GM13976 (cell line): ENCODE results near the gene DNAH3.
"Not testable (repeated sequence)": the region's sequence is repeated elsewhere in the genome, so short reads cannot be mapped to it uniquely, and the experiment has no call there.

Experiments used
- DNase-seq: peaks from one replicate; pipeline ENCODE4 v3.0.0; 2012; ENCODE audit warnings: low spot score
- CTCF ChIP-seq: IDR thresholded peaks from 2 replicates; pipeline ENCODE4 v1.5.1; 2012; ENCODE audit warnings: borderline replicate concordance, mild to moderate bottlenecking; ENCODE audit not compliant: insufficient read depth; ENCODE audit errors: extremely low read depth, missing control alignments, control extremely low read depth
- in situ Hi-C: fragments of 300-500 bp; cut with MboI; formaldehyde crosslinking; loops from one replicate; pipeline ENCODE4 v1.12.0; 2022; ENCODE audit warnings: low sequenced_read_pairs, mixed read lengths, inconsistent platforms; ENCODE audit not compliant: unreplicated experiment

The DNAH3 gene

GRCh38 chr16:21001262-21001661, 149.4 kb downstream of the DNAH3 start:
- in situ Hi-C loops: no loop called here
- DNase-seq: peak; percentile 27
- TF ChIP-seq CTCF: peak; percentile 42

GRCh38 chr16:20997147-20997546, 153.5 kb downstream of the DNAH3 start:
- no peak for DNase-seq
- in situ Hi-C loops: no loop called here
- TF ChIP-seq CTCF: no peak

- in situ Hi-C loops: no loop called here
- DNase-seq: no peak
- TF ChIP-seq CTCF: no peak
Measured at GRCh38 chr16:20995711-20996110, 154.9 kb downstream of the DNAH3 start.

- DNase-seq, in situ Hi-C loops: not testable (repeated sequence)
Measured at GRCh38 chr16:20989496-20990070, 161.1 kb downstream of the DNAH3 start.

- TF ChIP-seq CTCF: no peak
- in situ Hi-C loops: no loop called here
Measured at GRCh38 chr16:20987049-20987448, 163.6 kb downstream of the DNAH3 start.

GRCh38 chr16:20984019-20984418, 166.6 kb downstream of the DNAH3 start:
- in situ Hi-C loops: no loop called here
- no peak for TF ChIP-seq CTCF
- DNase-seq: no peak

More at GRCh38 chr16:20987049-20987448, 163.6 kb downstream of the DNAH3 start:
- no peak for DNase-seq

GRCh38 chr16:20976576-20976975, 174.1 kb downstream of the DNAH3 start:
- DNase-seq: no peak
- no peak for TF ChIP-seq CTCF
- in situ Hi-C loops: no loop called here

GRCh38 chr16:20973201-20973600, 177.4 kb downstream of the DNAH3 start:
- DNase-seq, in situ Hi-C loops: not testable (repeated sequence)
